Measurements from ENCODE around the gene KDM4B. TPM values are rescaled to one million over a fixed set of nuclear protein-coding genes. Genes with fewer than 3 reads are reported as not detected.

KDM4B gene
- total RNA-seq, 4 donors from 2014 or later, result 28.7 to 75.1 (median 46.1) TPM

- no peaks in the 10 kb centered on the region for H3K4me1 ChIP-seq
- H3K4me3 ChIP-seq, result no peak overlapping the region
- no peak for DNase-seq
- TF ChIP-seq POLR2A (IDR thresholded peaks at IDR 0.05) (no peak), CTCF (IDR thresholded peaks at IDR 0.05) (no peak)
- H3K27ac ChIP-seq, result no peak overlapping the region
- no peaks in the 10 kb centered on the region for H3K9me3 ChIP-seq
- H3K36me3 ChIP-seq, result no peaks in the 10 kb centered on the region
- no peaks in the 10 kb centered on the region for H3K27me3 ChIP-seq
These were observed 34.9 kb downstream of the KDM4B start for GRCh38 chr19:5003781-5004180.

- TF ChIP-seq CTCF (IDR thresholded peaks at IDR 0.05), result no peak
- TF ChIP-seq POLR2A (IDR thresholded peaks at IDR 0.05), result no peak
- H3K27me3 ChIP-seq, result no peaks in the 10 kb centered on the region
- no peak for DNase-seq
- no peaks in the 10 kb centered on the region for H3K4me1 ChIP-seq
- H3K4me3 ChIP-seq, result no peak overlapping the region
- H3K36me3 ChIP-seq, result no peaks in the 10 kb centered on the region
- no peak overlapping the region for H3K27ac ChIP-seq
- H3K9me3 ChIP-seq, result no peaks in the 10 kb centered on the region
These were observed 36.2 kb downstream of the KDM4B start for GRCh38 chr19:5005096-5005495.

- no peaks in the 10 kb centered on the region for H3K9me3 ChIP-seq
- H3K36me3 ChIP-seq, result no peaks in the 10 kb centered on the region
- no peaks in the 10 kb centered on the region for H3K4me1 ChIP-seq
- H3K27me3 ChIP-seq, result no peaks in the 10 kb centered on the region
- no peak for TF ChIP-seq POLR2A (IDR thresholded peaks at IDR 0.05)
- TF ChIP-seq CTCF (IDR thresholded peaks at IDR 0.05), result no peak
- DNase-seq, result no peak
- H3K4me3 ChIP-seq, result no peak overlapping the region
- H3K27ac ChIP-seq, result no peak overlapping the region
These were observed 37.3 kb downstream of the KDM4B start for GRCh38 chr19:5006201-5006600.

GRCh38 chr19:5006821-5007220 lies 37.9 kb downstream of the KDM4B start:
- no peak for DNase-seq
- no peaks in the 10 kb centered on the region for H3K27me3 ChIP-seq
- no peak overlapping the region for H3K4me3 ChIP-seq
- no peak overlapping the region for H3K27ac ChIP-seq
- H3K36me3 ChIP-seq, result no peaks in the 10 kb centered on the region
- H3K9me3 ChIP-seq, result no peaks in the 10 kb centered on the region
- no peaks in the 10 kb centered on the region for H3K4me1 ChIP-seq
- no peak for TF ChIP-seq POLR2A (IDR thresholded peaks at IDR 0.05)
- no peak for TF ChIP-seq CTCF (IDR thresholded peaks at IDR 0.05)

GRCh38 chr19:5011476-5012238 lies 42.7 kb downstream of the KDM4B start:
- H3K4me3 ChIP-seq, result no peak overlapping the region
- no peaks in the 10 kb centered on the region for H3K4me1 ChIP-seq
- no peak for DNase-seq
- H3K36me3 ChIP-seq, result peaks cover 0 to 6% (median 0%) of the 10 kb centered on the region in 3 donors
- no peaks in the 10 kb centered on the region for H3K9me3 ChIP-seq
- no peaks in the 10 kb centered on the region for H3K27me3 ChIP-seq
- TF ChIP-seq CTCF (IDR thresholded peaks at IDR 0.05), result no peak
- TF ChIP-seq POLR2A (IDR thresholded peaks at IDR 0.05), result no peak
- no peak overlapping the region for H3K27ac ChIP-seq

All from Peyer's patch (tissue), 4 donors.